B cell (primary cell): ENCODE measurements around the gene PLA2G5.

Experiments used
- EZH2 ChIP-seq: IDR thresholded peaks from 2 replicates; pipeline ENCODE4 v1.6.1; 2012; ENCODE audit warnings: borderline replicate concordance, low read depth, mild to moderate bottlenecking, moderate library complexity, low read length; ENCODE audit not compliant: insufficient read depth, poor library complexity, severe bottlenecking
- TF ChIP-seq, protein P1 (sequence below): fragments of 200-600 bp; IDR thresholded peaks from one replicate; pipeline ENCODE4 v1.8.0; 2022; ENCODE audit warnings: antibody characterized with exemption, mild to moderate bottlenecking

DNA sequence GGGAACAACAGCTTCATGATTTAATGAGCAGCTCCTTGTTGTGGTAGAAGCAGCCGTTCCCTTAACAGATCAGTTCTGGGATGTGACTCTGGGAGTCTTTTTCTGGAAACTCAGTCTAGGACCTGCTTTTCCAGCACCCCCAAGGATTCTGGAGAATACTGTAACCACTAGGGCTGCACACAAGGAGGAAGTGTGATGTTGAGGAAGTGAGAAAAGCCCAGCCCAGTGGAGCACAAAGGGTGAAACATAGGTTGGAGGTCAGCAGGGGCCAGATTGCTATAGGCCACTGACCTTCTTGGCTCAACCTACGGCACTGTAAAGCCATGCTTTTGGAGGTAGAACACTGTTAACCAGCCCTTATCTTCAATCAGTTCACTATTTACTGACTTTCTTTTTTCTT is 10.1 kb upstream of the PLA2G5 start:
- TF ChIP-seq, protein P1, sequence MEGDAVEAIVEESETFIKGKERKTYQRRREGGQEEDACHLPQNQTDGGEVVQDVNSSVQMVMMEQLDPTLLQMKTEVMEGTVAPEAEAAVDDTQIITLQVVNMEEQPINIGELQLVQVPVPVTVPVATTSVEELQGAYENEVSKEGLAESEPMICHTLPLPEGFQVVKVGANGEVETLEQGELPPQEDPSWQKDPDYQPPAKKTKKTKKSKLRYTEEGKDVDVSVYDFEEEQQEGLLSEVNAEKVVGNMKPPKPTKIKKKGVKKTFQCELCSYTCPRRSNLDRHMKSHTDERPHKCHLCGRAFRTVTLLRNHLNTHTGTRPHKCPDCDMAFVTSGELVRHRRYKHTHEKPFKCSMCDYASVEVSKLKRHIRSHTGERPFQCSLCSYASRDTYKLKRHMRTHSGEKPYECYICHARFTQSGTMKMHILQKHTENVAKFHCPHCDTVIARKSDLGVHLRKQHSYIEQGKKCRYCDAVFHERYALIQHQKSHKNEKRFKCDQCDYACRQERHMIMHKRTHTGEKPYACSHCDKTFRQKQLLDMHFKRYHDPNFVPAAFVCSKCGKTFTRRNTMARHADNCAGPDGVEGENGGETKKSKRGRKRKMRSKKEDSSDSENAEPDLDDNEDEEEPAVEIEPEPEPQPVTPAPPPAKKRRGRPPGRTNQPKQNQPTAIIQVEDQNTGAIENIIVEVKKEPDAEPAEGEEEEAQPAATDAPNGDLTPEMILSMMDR, result no peak
- TF ChIP-seq EZH2, result no peak
